Peyer's patch (tissue), 4 donors: Measurements from ENCODE around the gene PPOX.

Experiments
- CTCF ChIP-seq, 6 experiments: fragments of 450-650 bp in 4 of 6; fragments of 200-600 bp in 2 of 6; sonication (generic) in 1 of 6; IDR thresholded peaks; one replicate each; pipeline ENCODE4 v1.5.1; 2017 to 2019; ENCODE audit warnings: antibody characterized with exemption in 6 of 6, mild to moderate bottlenecking in 3 of 6, moderate library complexity in 1 of 6
- POLR2A ChIP-seq, 2 donors: fragments of 450-650 bp; IDR thresholded peaks; one replicate each; pipeline ENCODE4 v1.5.1; 2017; ENCODE audit warnings: antibody characterized with exemption in 2 of 2, mild to moderate bottlenecking in 2 of 2, moderate library complexity in 2 of 2

- no peak for TF ChIP-seq CTCF (IDR thresholded peaks at IDR 0.05)
- no peak for TF ChIP-seq POLR2A (IDR thresholded peaks at IDR 0.05)
Observed at GRCh38 chr1:161214369-161214768, 48.1 kb downstream of the PPOX start.
